IMR-90 (cell line): ENCODE data around the gene ST3GAL4.

Source experiments
- POLR2A ChIP-seq: IDR thresholded peaks from 2 replicates; pipeline ENCODE4 v1.6.1; 2012; ENCODE audit warnings: mild to moderate bottlenecking, low read depth, low read length
- RAD21 ChIP-seq: IDR thresholded peaks from 2 replicates; pipeline ENCODE4 v1.6.1; 2012; ENCODE audit warnings: low read length, improper control_type of control experiment
- RFX5 ChIP-seq: IDR thresholded peaks from 2 replicates; pipeline ENCODE4 v1.8.0; 2012; ENCODE audit warnings: low read depth, mild to moderate bottlenecking, low read length, moderate library complexity
- TF ChIP-seq, protein P1 (sequence below): conservative IDR thresholded peaks from 2 replicates; pipeline ENCODE4 v1.5.1; 2012; ENCODE audit warnings: mild to moderate bottlenecking, low read depth, low read length, improper control_type of control experiment

DNA sequence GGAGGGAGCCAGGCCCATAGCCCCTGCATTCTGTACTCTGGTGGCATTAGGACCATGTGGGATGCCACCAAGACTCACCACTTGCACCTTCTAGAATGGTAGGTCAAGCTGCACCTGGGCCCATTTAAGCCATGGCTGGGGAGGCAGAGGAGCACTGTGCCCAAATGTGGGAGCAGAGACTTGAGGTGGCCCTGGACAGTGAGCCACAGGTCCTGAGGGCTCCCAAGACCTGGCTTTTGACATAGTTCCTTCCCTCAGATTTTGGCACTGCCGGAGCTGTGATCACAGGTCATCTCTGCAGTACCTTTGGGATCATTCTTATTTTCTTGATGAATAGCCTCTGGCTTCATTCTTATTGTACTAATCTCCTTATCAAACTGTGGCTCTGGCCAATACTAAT, 43.2 kb downstream of the ST3GAL4 start:
- TF ChIP-seq, protein P1, sequence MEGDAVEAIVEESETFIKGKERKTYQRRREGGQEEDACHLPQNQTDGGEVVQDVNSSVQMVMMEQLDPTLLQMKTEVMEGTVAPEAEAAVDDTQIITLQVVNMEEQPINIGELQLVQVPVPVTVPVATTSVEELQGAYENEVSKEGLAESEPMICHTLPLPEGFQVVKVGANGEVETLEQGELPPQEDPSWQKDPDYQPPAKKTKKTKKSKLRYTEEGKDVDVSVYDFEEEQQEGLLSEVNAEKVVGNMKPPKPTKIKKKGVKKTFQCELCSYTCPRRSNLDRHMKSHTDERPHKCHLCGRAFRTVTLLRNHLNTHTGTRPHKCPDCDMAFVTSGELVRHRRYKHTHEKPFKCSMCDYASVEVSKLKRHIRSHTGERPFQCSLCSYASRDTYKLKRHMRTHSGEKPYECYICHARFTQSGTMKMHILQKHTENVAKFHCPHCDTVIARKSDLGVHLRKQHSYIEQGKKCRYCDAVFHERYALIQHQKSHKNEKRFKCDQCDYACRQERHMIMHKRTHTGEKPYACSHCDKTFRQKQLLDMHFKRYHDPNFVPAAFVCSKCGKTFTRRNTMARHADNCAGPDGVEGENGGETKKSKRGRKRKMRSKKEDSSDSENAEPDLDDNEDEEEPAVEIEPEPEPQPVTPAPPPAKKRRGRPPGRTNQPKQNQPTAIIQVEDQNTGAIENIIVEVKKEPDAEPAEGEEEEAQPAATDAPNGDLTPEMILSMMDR, result no peak
- no peak for TF ChIP-seq POLR2A
- no peak for TF ChIP-seq RAD21
- TF ChIP-seq RFX5, result no peak
